ENCODE measurements around the gene CXCL1.

- TF ChIP-seq, protein P1, sequence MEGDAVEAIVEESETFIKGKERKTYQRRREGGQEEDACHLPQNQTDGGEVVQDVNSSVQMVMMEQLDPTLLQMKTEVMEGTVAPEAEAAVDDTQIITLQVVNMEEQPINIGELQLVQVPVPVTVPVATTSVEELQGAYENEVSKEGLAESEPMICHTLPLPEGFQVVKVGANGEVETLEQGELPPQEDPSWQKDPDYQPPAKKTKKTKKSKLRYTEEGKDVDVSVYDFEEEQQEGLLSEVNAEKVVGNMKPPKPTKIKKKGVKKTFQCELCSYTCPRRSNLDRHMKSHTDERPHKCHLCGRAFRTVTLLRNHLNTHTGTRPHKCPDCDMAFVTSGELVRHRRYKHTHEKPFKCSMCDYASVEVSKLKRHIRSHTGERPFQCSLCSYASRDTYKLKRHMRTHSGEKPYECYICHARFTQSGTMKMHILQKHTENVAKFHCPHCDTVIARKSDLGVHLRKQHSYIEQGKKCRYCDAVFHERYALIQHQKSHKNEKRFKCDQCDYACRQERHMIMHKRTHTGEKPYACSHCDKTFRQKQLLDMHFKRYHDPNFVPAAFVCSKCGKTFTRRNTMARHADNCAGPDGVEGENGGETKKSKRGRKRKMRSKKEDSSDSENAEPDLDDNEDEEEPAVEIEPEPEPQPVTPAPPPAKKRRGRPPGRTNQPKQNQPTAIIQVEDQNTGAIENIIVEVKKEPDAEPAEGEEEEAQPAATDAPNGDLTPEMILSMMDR (IDR thresholded peaks at IDR 0.05), result no peak
- TF ChIP-seq POLR2A (IDR thresholded peaks at IDR 0.05), result no peak
Measured at GRCh38 chr4:73895201-73896175, 26.3 kb downstream of the CXCL1 start.

All from adrenal gland (tissue), 5 donors.